Caco-2 (cell line): ENCODE results near the gene CNIH4. TPM values are rescaled to one million over a fixed set of nuclear protein-coding genes. Genes with fewer than 3 reads are reported as not detected.

Experiments used
- BruUV-seq: library from RNA; stranded (reverse); fragments of 400-500 nt; replicated peaks from 2 replicates; lab custom pipeline; 2021; lab: Mats Ljungman, UMichigan
- CTCF ChIA-PET: fragments of 300-600 bp; sonication (Branson Sonifier 250); formaldehyde crosslinking; loops from one replicate; lab custom pipeline; 2022; ENCODE audit warnings: antibody characterized with exemption; lab: Charles Lee
- POLR2A ChIA-PET: fragments of 300-600 bp; sonication (Branson Sonifier 250); formaldehyde crosslinking; loops from one replicate; lab custom pipeline; 2022; ENCODE audit warnings: antibody characterized with exemption; lab: Charles Lee
- DNase-seq, 2 experiments: peaks; one replicate each; pipeline versions ENCODE4 v3.0.0 to v3.0.0-alpha.2; 2020 to 2022
- H3K27me3 ChIP-seq: replicated peaks from 2 replicates; pipeline ENCODE4 v1.6.0; 2011; ENCODE audit warnings: low read length; ENCODE audit not compliant: control insufficient read depth, insufficient read depth
- H3K36me3 ChIP-seq: 2 replicates; pipeline ENCODE4 v1.5.1; 2011; ENCODE audit warnings: low read length; ENCODE audit not compliant: control insufficient read depth, insufficient read depth
- H3K4me1 ChIP-seq: fragments of 250-450 bp; sonication (Bioruptor Pico); 2 replicates; pipeline ENCODE4 v1.5.1; 2020; ENCODE audit warnings: mild to moderate bottlenecking
- H3K4me3 ChIP-seq: 2 replicates; pipeline ENCODE4 v1.5.1; 2011; ENCODE audit warnings: low read depth, mild to moderate bottlenecking, control low read depth, low read length
- H3K9me3 ChIP-seq: fragments of 250-450 bp; sonication (Bioruptor Pico); 2 replicates; pipeline ENCODE4 v1.5.1; 2020; ENCODE audit warnings: mild to moderate bottlenecking, moderate library complexity
- H3K27ac Mint-ChIP-seq: one replicate; pipeline ENCODE4 v1.8.0; 2022; ENCODE audit warnings: mixed read lengths; ENCODE audit not compliant: unreplicated experiment
- H3K27me3 Mint-ChIP-seq: one replicate; pipeline ENCODE4 v1.8.0; 2022; ENCODE audit warnings: mixed read lengths; ENCODE audit not compliant: insufficient read depth, unreplicated experiment
- H3K36me3 Mint-ChIP-seq: one replicate; pipeline ENCODE4 v1.8.0; 2022; ENCODE audit warnings: mild to moderate bottlenecking, mixed read lengths; ENCODE audit not compliant: insufficient read depth, unreplicated experiment
- H3K4me1 Mint-ChIP-seq: one replicate; pipeline ENCODE4 v1.8.0; 2022; ENCODE audit warnings: low read depth, mixed read lengths; ENCODE audit not compliant: unreplicated experiment
- H3K4me3 Mint-ChIP-seq: one replicate; pipeline ENCODE4 v1.8.0; 2022; ENCODE audit warnings: mild to moderate bottlenecking, moderate library complexity, mixed read lengths; ENCODE audit not compliant: unreplicated experiment
- H3K9me3 Mint-ChIP-seq: one replicate; pipeline ENCODE4 v1.8.0; 2022; ENCODE audit warnings: mixed read lengths; ENCODE audit not compliant: unreplicated experiment
- CTCF ChIP-seq, 2 experiments: fragments of 200-600 bp in 1 of 2; IDR thresholded peaks; 1 replicate in 1 of 2; 2 replicates in 1 of 2; pipeline versions ENCODE4 v1.5.1 to v1.8.0; 2011 to 2022; ENCODE audit warnings: antibody characterized with exemption in 1 of 2, control low read depth in 1 of 2, inconsistent platforms in 1 of 2, low read depth in 1 of 2, low read length in 1 of 2, mild to moderate bottlenecking in 1 of 2, moderate library complexity in 1 of 2; ENCODE audit not compliant: insufficient read depth in 1 of 2, severe bottlenecking in 1 of 2, unreplicated experiment in 1 of 2
- intact Hi-C: fragments of 100-400 bp; cut with micrococcal nuclease; formaldehyde crosslinking; loops from one replicate; pipeline ENCODE4 v1.10.0; 2022; ENCODE audit not compliant: unreplicated experiment
- total RNA-seq: library from RNA; stranded (reverse); gene quantifications from 2 replicates; pipeline ENCODE4 v1.2.3, GENCODE V29; 2022

The CNIH4 gene
- total RNA-seq, 1 experiment from 2014 or later = 85.6 TPM

- Mint-ChIP-seq H3K4me3 (no peak overlapping the region), H3K4me1 (no peaks in the 10 kb centered on the region), H3K36me3 (peaks cover 64% of the 10 kb centered on the region), H3K27ac (no peak overlapping the region), H3K27me3 (no peaks in the 10 kb centered on the region), H3K9me3 (no peaks in the 10 kb centered on the region)
- Histone ChIP-seq H3K4me3 (no peak overlapping the region), H3K27me3 (no peaks in the 10 kb centered on the region), H3K9me3 (no peaks in the 10 kb centered on the region), H3K36me3 (peaks cover 1% of the 10 kb centered on the region; the same call in 1 of the 2 replicates), H3K4me1 (no peaks in the 10 kb centered on the region)
- intact Hi-C loops = no loop called here
- DNase-seq = no peak
- no peak for TF ChIP-seq CTCF (IDR thresholded peaks at IDR 0.05; ENCODE audit: insufficient read depth in 1 of 2, low read depth in 1 of 2, low read length in 1 of 2, severe bottlenecking in 1 of 2, unreplicated experiment in 1 of 2)
- ChIA-PET POLR2A (no interaction called here), CTCF (no interaction called here)
- BruUV-seq = no TSS peak
These were observed 23.3 kb downstream of the CNIH4 start for GRCh38 chr1:224380003-224380402.

GRCh38 chr1:224381880-224382548 is 25.3 kb downstream of the CNIH4 start:
- ChIA-PET CTCF (interaction anchor here (0.7 kb wide), 1 partner anchor 75 kb away, joined by 3 read pairs; no protein-coding TSS in a partner anchor), POLR2A (no interaction called here)
- H3K27me3 Mint-ChIP-seq = no peaks in the 10 kb centered on the region
- Histone ChIP-seq H3K4me1 (no peaks in the 10 kb centered on the region), H3K4me3 (no peak overlapping the region), H3K9me3 (no peaks in the 10 kb centered on the region), H3K27me3 (no peaks in the 10 kb centered on the region), H3K36me3 (no peaks in the 10 kb centered on the region; the same call in 1 of the 2 replicates)
- no peak overlapping the region for H3K4me3 Mint-ChIP-seq
- intact Hi-C loops = no loop called here
- TF ChIP-seq CTCF (IDR thresholded peaks at IDR 0.05; ENCODE audit: insufficient read depth in 1 of 2, low read depth in 1 of 2, low read length in 1 of 2, severe bottlenecking in 1 of 2, unreplicated experiment in 1 of 2) = no peak
- BruUV-seq = no TSS peak
- no peak for DNase-seq
- no peaks in the 10 kb centered on the region for H3K9me3 Mint-ChIP-seq
- H3K27ac Mint-ChIP-seq = no peak overlapping the region
- H3K4me1 Mint-ChIP-seq = no peaks in the 10 kb centered on the region
- peaks cover 56% of the 10 kb centered on the region for H3K36me3 Mint-ChIP-seq

- intact Hi-C loops = no loop called here
- TF ChIP-seq CTCF (IDR thresholded peaks at IDR 0.05; ENCODE audit: insufficient read depth in 1 of 2, low read depth in 1 of 2, low read length in 1 of 2, severe bottlenecking in 1 of 2, unreplicated experiment in 1 of 2) = no peak
- H3K9me3 ChIP-seq = no peaks in the 10 kb centered on the region
- no peaks in the 10 kb centered on the region for H3K27me3 Mint-ChIP-seq
- no TSS peak for BruUV-seq
- H3K4me3 ChIP-seq = no peak overlapping the region
- H3K36me3 Mint-ChIP-seq = peaks cover 53% of the 10 kb centered on the region
- ChIA-PET POLR2A (no interaction called here), CTCF (no interaction called here)
- no peak overlapping the region for H3K27ac Mint-ChIP-seq
- no peaks in the 10 kb centered on the region for H3K27me3 ChIP-seq
- no peaks in the 10 kb centered on the region for H3K4me1 Mint-ChIP-seq
- no peaks in the 10 kb centered on the region for H3K9me3 Mint-ChIP-seq
- DNase-seq = no peak
- H3K36me3 ChIP-seq = no peaks in the 10 kb centered on the region
- no peak overlapping the region for H3K4me3 Mint-ChIP-seq
- H3K4me1 ChIP-seq = no peaks in the 10 kb centered on the region
These were observed 26.5 kb downstream of the CNIH4 start for GRCh38 chr1:224383218-224383617.
